ENCODE data around the gene PDE6G.
"Not testable (repeated sequence)": the region's sequence is repeated elsewhere in the genome, so short reads cannot be mapped to it uniquely, and the experiment has no call there.

PDE6G gene

DNA sequence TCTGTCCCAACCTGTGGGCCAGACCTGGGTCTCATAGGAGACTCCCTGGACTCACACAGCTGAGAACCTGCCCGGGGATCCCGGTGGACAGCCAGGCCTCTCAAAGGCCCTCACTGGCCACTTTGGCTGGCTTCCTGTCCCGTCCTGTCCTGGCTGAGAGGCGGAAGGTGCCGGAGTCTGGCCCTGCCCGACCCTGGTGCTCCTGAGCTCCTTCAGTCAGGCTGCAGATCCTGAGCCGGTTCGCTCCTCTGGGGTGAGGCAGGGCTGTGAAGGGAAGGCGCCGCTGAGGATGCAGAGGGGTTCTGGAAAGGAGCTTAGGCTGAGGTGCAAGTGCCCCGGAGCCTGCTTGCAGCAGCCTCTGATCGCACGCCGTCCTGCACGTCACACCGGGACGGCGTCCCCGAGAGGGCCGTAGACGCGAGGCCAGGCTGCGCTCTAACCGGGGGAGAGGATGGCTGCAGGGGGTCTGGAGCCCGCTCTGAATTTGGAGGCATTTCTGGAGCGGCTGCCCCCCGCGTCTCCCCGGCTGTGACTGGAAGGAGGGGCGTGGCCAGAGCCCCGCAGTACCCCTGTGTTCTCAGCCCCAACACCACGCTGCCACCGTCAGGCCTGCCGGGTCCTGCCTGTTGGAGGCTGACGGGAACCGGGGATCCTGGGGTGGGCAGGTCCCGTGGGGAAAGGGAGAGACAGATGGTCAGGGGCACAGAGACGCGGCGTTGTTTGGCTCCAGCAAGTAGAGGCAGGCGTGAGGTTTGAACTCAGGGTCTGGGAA is 31.6 kb upstream of the PDE6G start:
- no peak for DNase-seq (ENCODE audit: low read depth, low spot score)

GRCh38 chr17:81686614-81687013 is 30.3 kb upstream of the PDE6G start:
- no peak for DNase-seq (ENCODE audit: low read depth, low spot score)

- DNase-seq (ENCODE audit: low read depth, low spot score) = no peak
These were observed 28.8 kb upstream of the PDE6G start for GRCh38 chr17:81685108-81685507.

- DNase-seq (ENCODE audit: low read depth, low spot score) = no peak
These were observed 28.1 kb upstream of the PDE6G start for GRCh38 chr17:81684442-81684911.

- DNase-seq (ENCODE audit: low read depth, low spot score) = peak; percentile 93
These were observed 27.5 kb upstream of the PDE6G start, which contains the start of the genes ARL16 and HGS for GRCh38 chr17:81683584-81684441. Gene ARL16, minus strand, starts transcription at chr17:81683797. Its CDS starts 44 bp downstream, at chr17:81683753. Gene HGS, plus strand, starts transcription at chr17:81684011. Its CDS starts 56 bp downstream, at chr17:81684067.

- no peak for DNase-seq (ENCODE audit: low read depth, low spot score)
These were observed 26.9 kb upstream of the PDE6G start for GRCh38 chr17:81683208-81683583.

GRCh38 chr17:81682565-81683207 is 26.3 kb upstream of the PDE6G start:
- DNase-seq (ENCODE audit: low read depth, low spot score) = no peak

DNA sequence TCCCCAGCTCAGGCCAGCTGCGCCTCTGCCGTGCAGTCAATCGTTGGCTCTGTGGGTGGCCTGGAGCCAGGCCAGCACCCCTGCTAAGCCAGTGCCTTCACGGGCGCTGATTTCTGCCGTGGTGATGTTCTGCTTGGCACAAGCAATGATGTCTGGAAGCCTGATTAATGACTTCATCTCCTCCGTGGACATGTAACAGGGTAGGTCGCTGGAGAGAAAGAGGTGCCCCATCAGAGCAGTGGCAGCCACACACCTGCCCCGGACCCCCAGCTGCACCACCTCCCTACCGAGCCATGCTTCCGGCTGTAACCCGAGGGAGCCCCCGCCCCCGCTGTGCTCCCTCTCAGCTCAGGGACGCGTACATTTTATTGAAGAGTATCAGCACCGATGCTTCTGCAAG is 25.3 kb upstream of the PDE6G start:
- no peak for DNase-seq (ENCODE audit: low read depth, low spot score)

DNA sequence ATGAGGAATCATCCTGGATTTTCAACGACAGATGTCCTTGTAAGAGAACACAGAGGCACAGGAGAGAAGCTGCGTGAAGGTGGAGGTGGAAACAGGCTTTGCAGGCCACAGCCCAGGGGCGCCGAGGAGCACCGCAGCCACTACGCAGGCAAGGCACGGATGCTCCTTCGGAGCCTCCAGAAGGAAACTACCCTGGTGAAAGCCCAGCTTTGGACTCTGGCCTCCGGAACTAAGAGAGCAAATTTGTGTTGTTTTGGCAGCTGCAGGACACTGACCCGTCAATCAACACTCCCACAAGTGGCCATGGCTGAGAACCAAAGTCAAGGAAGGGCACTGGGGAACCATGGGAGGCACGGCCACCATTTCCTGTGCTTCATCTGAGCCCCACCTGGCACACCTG is 23.8 kb upstream of the PDE6G start:
- DNase-seq (ENCODE audit: low read depth, low spot score) = no peak

DNA sequence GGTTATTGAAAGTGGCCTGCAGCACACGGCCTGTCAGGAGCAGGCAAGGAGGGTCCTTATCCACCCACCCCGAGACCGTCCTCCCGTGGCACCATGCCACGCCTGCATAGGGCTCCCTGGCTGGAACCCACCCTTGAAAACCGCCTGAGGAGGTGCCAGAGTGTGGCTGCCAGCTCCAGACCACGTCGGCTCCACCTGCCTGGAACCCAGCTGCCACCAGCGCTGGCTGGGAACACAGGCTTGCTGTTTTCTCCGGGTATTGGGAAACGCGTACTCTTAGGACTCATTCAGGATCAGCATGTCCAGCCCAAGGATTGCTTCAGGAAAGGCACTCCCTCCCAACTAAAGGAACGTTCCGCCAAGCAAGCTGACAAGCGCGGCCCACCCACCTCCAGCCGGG is 20.6 kb upstream of the PDE6G start:
- DNase-seq (ENCODE audit: low read depth, low spot score) = no peak

GRCh38 chr17:81675515-81676221 is 19.3 kb upstream of the PDE6G start:
- not testable (repeated sequence) for DNase-seq (ENCODE audit: low read depth, low spot score)

- no peak for DNase-seq (ENCODE audit: low read depth, low spot score)
These were observed 17.4 kb upstream of the PDE6G start for GRCh38 chr17:81673561-81674258.

- DNase-seq (ENCODE audit: low read depth, low spot score) = no peak
These were observed 16.6 kb upstream of the PDE6G start for GRCh38 chr17:81672954-81673353.

GRCh38 chr17:81672504-81672903 is 16.2 kb upstream of the PDE6G start:
- no peak for DNase-seq (ENCODE audit: low read depth, low spot score)

DNA sequence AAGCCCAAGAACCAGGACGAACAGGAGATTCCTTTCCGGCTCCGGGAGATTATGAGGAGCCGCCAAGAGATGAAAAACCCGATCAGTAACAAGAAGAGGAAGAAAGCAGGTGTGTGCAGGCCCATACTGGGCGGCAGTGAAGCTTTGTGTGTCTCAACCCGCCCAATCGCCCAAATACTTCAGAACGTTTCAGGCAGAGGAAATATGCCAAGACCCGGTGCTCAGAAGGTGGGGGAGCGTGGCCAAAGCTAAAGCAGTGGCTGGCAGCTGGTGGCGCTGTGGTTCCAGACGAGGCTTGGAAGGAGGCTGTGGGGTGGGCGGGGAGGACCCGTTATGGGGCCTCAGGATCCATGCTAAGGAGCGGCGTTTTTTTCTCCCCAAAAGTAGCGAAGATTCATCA is 11.4 kb upstream of the PDE6G start:
- DNase-seq (ENCODE audit: low read depth, low spot score) = no peak

GRCh38 chr17:81666342-81667191 is 10.2 kb upstream of the PDE6G start, which contains the start of the genes CCDC137 and OXLD1:
Gene CCDC137, plus strand, starts transcription at chr17:81666737. Its CDS starts 30 bp downstream, at chr17:81666767.
Gene OXLD1, minus strand, starts transcription at chr17:81666605. Its CDS starts 28 bp downstream, at chr17:81666577.
- DNase-seq (ENCODE audit: low read depth, low spot score) = peak; percentile 89

DNA sequence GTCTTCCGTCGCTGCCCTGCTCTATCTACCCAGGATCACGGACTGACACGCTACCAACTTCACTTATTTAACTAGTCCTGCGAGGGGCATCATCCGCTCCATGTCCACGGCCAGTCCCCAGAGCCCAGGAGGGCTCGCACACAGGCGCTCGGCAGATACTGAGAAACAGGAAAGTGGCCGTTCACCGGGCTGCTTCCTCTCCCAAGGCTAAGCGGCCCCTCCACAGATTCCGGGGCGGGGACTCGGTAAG is 9.7 kb upstream of the PDE6G start:
- no peak for DNase-seq (ENCODE audit: low read depth, low spot score)

- peak; percentile 16 for DNase-seq (ENCODE audit: low read depth, low spot score)
These were observed 9.1 kb upstream of the PDE6G start for GRCh38 chr17:81665205-81666091.

- no peak for DNase-seq (ENCODE audit: low read depth, low spot score)
These were observed 7.7 kb upstream of the PDE6G start for GRCh38 chr17:81664051-81664470.
